Medulla oblongata (tissue), 1 donor: ENCODE data around the gene MTHFD2.
"Not testable (repeated sequence)": the region's sequence is repeated elsewhere in the genome, so short reads cannot be mapped to it uniquely, and the experiment has no call there.

Experiments used
- DNase-seq: peaks from one replicate; pipeline ENCODE4 v3.0.0-alpha.2; 2015; ENCODE audit errors: extremely low spot score

The MTHFD2 gene

GRCh38 chr2:74198461-74199274 lies at the start of gene MTHFD2:
Gene MTHFD2, plus strand, starts transcription at chr2:74198615. Its CDS starts 27 bp downstream, at chr2:74198642.
- DNase-seq: peak; percentile 93

GRCh38 chr2:74149247-74149525 lies 49.2 kb upstream of the MTHFD2 start:
- DNase-seq: no peak

- no peak for DNase-seq
These were observed 48.7 kb upstream of the MTHFD2 start for GRCh38 chr2:74149570-74150319.

GRCh38 chr2:74152954-74153353 lies 45.5 kb upstream of the MTHFD2 start:
- DNase-seq: no peak

- no peak for DNase-seq
These were observed 42.6 kb upstream of the MTHFD2 start for GRCh38 chr2:74155830-74156229.

GRCh38 chr2:74162951-74163350 lies 35.5 kb upstream of the MTHFD2 start:
- no peak for DNase-seq

GRCh38 chr2:74164761-74165160 lies 33.7 kb upstream of the MTHFD2 start:
- DNase-seq: no peak

- no peak for DNase-seq
These were observed 29.7 kb upstream of the MTHFD2 start for GRCh38 chr2:74168739-74169138.

GRCh38 chr2:74174909-74175308 lies 23.5 kb upstream of the MTHFD2 start:
- no peak for DNase-seq

GRCh38 chr2:74177696-74178095 lies 20.7 kb upstream of the MTHFD2 start:
- no peak for DNase-seq

- DNase-seq: peak; percentile 99
These were observed 20.0 kb upstream of the MTHFD2 start, which contains the start of gene MOB1A for GRCh38 chr2:74178211-74179062. Gene MOB1A, minus strand, starts transcription at chr2:74178879. Its CDS starts 205 bp downstream, at chr2:74178674.

- no peak for DNase-seq
These were observed 19.2 kb upstream of the MTHFD2 start for GRCh38 chr2:74179063-74179865.

- peak; percentile 89 for DNase-seq
These were observed 16.7 kb upstream of the MTHFD2 start for GRCh38 chr2:74181739-74182138.

- no peak for DNase-seq
These were observed 14.5 kb upstream of the MTHFD2 start for GRCh38 chr2:74183878-74184277.

- peak; percentile 88 for DNase-seq
These were observed 12.4 kb upstream of the MTHFD2 start for GRCh38 chr2:74186038-74186437.

- DNase-seq: not testable (repeated sequence)
These were observed 11.7 kb upstream of the MTHFD2 start for GRCh38 chr2:74186706-74187105.

- no peak for DNase-seq
These were observed 10.3 kb upstream of the MTHFD2 start for GRCh38 chr2:74188018-74188601.

GRCh38 chr2:74188696-74189095 lies 9.7 kb upstream of the MTHFD2 start:
- DNase-seq: no peak

GRCh38 chr2:74191596-74192380 lies 6.6 kb upstream of the MTHFD2 start:
- DNase-seq: no peak

GRCh38 chr2:74194799-74195198 lies 3.6 kb upstream of the MTHFD2 start:
- DNase-seq: no peak
